ENCODE measurements around the gene GPR68. TPM values are rescaled to one million over a fixed set of nuclear protein-coding genes. Genes with fewer than 3 reads are reported as not detected.

The GPR68 gene
- total RNA-seq, 5 donors from 2014 or later (not counting 1 experiment from before 2014, with no cell fraction given), result 3.0 to 16.4 (median 10.0) TPM

DNA sequence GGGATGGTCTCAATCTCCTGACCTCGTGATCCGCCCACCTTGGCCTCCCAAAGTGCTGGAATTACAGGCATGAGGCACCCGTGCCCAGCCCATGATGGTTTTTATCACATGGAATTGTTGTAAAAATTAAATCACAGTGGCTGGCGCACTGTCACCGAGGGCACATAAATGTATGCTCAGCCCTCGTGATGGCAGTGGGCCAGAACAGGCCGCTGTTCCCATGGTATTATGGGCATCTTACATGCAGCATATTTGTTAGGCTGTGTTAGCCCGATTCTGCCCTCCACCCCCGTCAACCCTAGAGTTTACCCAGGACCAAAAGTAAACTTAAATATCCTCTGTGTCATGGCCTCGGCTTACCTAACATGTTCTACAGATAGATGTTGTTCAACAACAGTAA is 48.6 kb downstream of the GPR68 start:
- Histone ChIP-seq H3K9me3 (no peaks in the 10 kb centered on the region), H3K4me1 (ENCODE audit: control insufficient read depth in 1 of 2, extremely low read depth in 1 of 2, insufficient read depth in 2 of 2, low read length in 2 of 2) (peaks cover 5 to 18% of the 10 kb centered on the region in 2 experiments), H3K36me3 (ENCODE audit: control insufficient read depth in 2 of 2, extremely low read depth in 1 of 2, insufficient read depth in 1 of 2, low read length in 1 of 2) (peaks cover 7 to 61% of the 10 kb centered on the region in 2 donors), H3K27ac (ENCODE audit: low read length) (no peak overlapping the region), H3K4me3 (ENCODE audit: control insufficient read depth in 1 of 2, extremely low read depth in 1 of 2, low read length in 1 of 2) (no peak overlapping the region), H3K27me3 (replicated peaks in 1 of 2; ENCODE audit: control insufficient read depth in 2 of 2, extremely low read depth in 1 of 2, insufficient read depth in 2 of 2, low read length in 1 of 2) (no peaks in the 10 kb centered on the region)
- ChIA-PET POLR2A (no interaction called here), CTCF (interaction anchor here in 1 of 2 donors (0.7 kb wide), 1 partner anchor 1283 kb away, joined by 13 read pairs; no protein-coding TSS in a partner anchor)
- peaks cover 67% of the 10 kb centered on the region for H3K36me3 Mint-ChIP-seq
- H3K4me1 Mint-ChIP-seq, result peaks cover 21 to 33% (median 25%) of the 10 kb centered on the region in 3 donors
- H3K4me3 Mint-ChIP-seq, result no peak overlapping the region
- WGBS (ENCODE audit: insufficient coverage), result 98% methylated on average over 8 of the region's 10 CpGs
- DNase-seq, result no peak
- H3K27ac Mint-ChIP-seq, result no peak overlapping the region
- H3K27me3 Mint-ChIP-seq, result no peaks in the 10 kb centered on the region
- no peak for ATAC-seq (replicated peaks in 1 of 4)
- H3K9me3 Mint-ChIP-seq, result no peaks in the 10 kb centered on the region

DNA sequence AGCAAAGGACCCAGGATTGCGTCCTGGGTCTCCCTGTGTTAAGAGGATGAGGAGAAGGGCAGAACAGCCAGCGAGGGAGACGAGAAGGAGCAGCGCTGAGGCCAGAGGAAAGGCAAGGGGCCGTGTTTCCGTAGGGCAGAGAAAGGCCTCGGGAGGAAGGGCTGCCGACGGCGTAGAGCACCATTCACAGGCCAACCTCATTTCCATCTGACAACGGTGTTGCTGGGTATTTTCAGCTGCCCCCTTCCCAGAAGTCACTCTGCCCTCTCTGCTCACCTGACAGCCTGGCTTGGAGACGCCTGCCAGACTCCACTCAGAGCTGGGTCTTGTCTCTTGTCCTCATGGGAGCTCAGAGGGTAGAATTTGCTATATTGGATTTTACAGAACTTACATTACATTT is 51.4 kb downstream of the GPR68 start:
- Mint-ChIP-seq H3K4me1 (peaks cover 19 to 32% (median 20%) of the 10 kb centered on the region in 3 donors), H3K27ac (no peak overlapping the region), H3K9me3 (no peaks in the 10 kb centered on the region), H3K27me3 (no peaks in the 10 kb centered on the region), H3K4me3 (no peak overlapping the region), H3K36me3 (peaks cover 64% of the 10 kb centered on the region)
- peaks cover 5 to 18% of the 10 kb centered on the region in 2 experiments for H3K4me1 ChIP-seq (ENCODE audit: control insufficient read depth in 1 of 2, extremely low read depth in 1 of 2, insufficient read depth in 2 of 2, low read length in 2 of 2)
- WGBS (ENCODE audit: insufficient coverage), result 97% methylated on average over 11 of the region's 12 CpGs
- H3K27me3 ChIP-seq (replicated peaks in 1 of 2; ENCODE audit: control insufficient read depth in 2 of 2, extremely low read depth in 1 of 2, insufficient read depth in 2 of 2, low read length in 1 of 2), result no peaks in the 10 kb centered on the region
- ATAC-seq (replicated peaks in 1 of 4), result no peak
- DNase-seq, result no peak
- CTCF ChIA-PET, result interaction anchor here (0.9 to 1.9 kb wide), 3 partner anchors 16 to 63 kb away, joined by 3 to 10 read pairs (median 4); no protein-coding TSS in a partner anchor
- H3K9me3 ChIP-seq, result no peaks in the 10 kb centered on the region
- POLR2A ChIA-PET, result interaction anchor here in 1 of 2 donors (0.6 to 1.1 kb wide), 2 partner anchors 19 to 218 kb away, joined by 3 to 5 read pairs; no protein-coding TSS in a partner anchor
- peaks cover 20 to 62% of the 10 kb centered on the region in 2 donors for H3K36me3 ChIP-seq (ENCODE audit: control insufficient read depth in 2 of 2, extremely low read depth in 1 of 2, insufficient read depth in 1 of 2, low read length in 1 of 2)
- H3K4me3 ChIP-seq (ENCODE audit: control insufficient read depth in 1 of 2, extremely low read depth in 1 of 2, low read length in 1 of 2), result no peak overlapping the region
- H3K27ac ChIP-seq (ENCODE audit: low read length), result no peak overlapping the region

DNA sequence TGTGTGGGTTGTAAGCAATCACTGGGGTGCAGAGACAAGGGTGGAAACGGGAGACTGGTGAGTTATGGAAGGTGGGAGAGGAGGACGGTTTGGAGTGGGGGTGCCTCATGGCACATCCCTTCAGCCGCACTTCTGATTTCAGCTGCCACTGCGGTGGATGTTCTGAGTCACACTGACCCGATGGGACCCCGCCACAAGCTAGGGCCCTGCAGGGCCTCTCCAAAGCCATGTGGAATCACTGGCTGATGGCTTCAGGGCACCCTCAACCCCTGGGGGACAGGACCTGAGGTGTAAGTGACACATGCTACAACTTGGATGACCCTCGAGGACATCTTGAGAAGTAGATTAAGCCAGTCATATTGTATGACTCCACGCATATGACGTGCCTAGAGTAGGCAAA is 53.7 kb downstream of the GPR68 start:
- peaks cover 31 to 62% of the 10 kb centered on the region in 2 donors for H3K36me3 ChIP-seq (ENCODE audit: control insufficient read depth in 2 of 2, extremely low read depth in 1 of 2, insufficient read depth in 1 of 2, low read length in 1 of 2)

GRCh38 chr14:91187271-91187670 is 57.2 kb downstream of the GPR68 start:
- no peaks in the 10 kb centered on the region for H3K9me3 ChIP-seq
- H3K27ac ChIP-seq (ENCODE audit: low read length), result no peak overlapping the region
- Mint-ChIP-seq H3K27me3 (no peaks in the 10 kb centered on the region), H3K4me3 (no peak overlapping the region), H3K27ac (no peak overlapping the region), H3K9me3 (no peaks in the 10 kb centered on the region), H3K4me1 (peaks cover 0 to 10% (median 0%) of the 10 kb centered on the region in 3 donors), H3K36me3 (peaks cover 66% of the 10 kb centered on the region)
- no peak overlapping the region for H3K4me3 ChIP-seq (ENCODE audit: control insufficient read depth in 1 of 2, extremely low read depth in 1 of 2, low read length in 1 of 2)
- POLR2A ChIA-PET, result no interaction called here
- ATAC-seq (replicated peaks in 1 of 4), result no peak
- H3K27me3 ChIP-seq (replicated peaks in 1 of 2; ENCODE audit: control insufficient read depth in 2 of 2, extremely low read depth in 1 of 2, insufficient read depth in 2 of 2, low read length in 1 of 2), result no peaks in the 10 kb centered on the region
- CTCF ChIA-PET, result no interaction called here
- peaks cover 29 to 80% of the 10 kb centered on the region in 2 donors for H3K36me3 ChIP-seq (ENCODE audit: control insufficient read depth in 2 of 2, extremely low read depth in 1 of 2, insufficient read depth in 1 of 2, low read length in 1 of 2)
- H3K4me1 ChIP-seq (ENCODE audit: control insufficient read depth in 1 of 2, extremely low read depth in 1 of 2, insufficient read depth in 2 of 2, low read length in 2 of 2), result no peaks in the 10 kb centered on the region
- no peak for DNase-seq
- WGBS (ENCODE audit: insufficient coverage), result 97% methylated on average over 13 of the region's 13 CpGs

More for the DNA sequence above, 53.7 kb downstream of the GPR68 start:
- H3K27ac Mint-ChIP-seq, result no peak overlapping the region
- no peaks in the 10 kb centered on the region for H3K27me3 Mint-ChIP-seq
- 95% methylated on average over 8 of the region's 9 CpGs for WGBS (ENCODE audit: insufficient coverage)
- H3K4me3 Mint-ChIP-seq, result no peak overlapping the region
- no peaks in the 10 kb centered on the region for H3K9me3 Mint-ChIP-seq
- H3K36me3 Mint-ChIP-seq, result peaks cover 61% of the 10 kb centered on the region
- CTCF ChIA-PET, result no interaction called here
- H3K4me1 ChIP-seq (ENCODE audit: control insufficient read depth in 1 of 2, extremely low read depth in 1 of 2, insufficient read depth in 2 of 2, low read length in 2 of 2), result peaks cover 5 to 18% of the 10 kb centered on the region in 2 experiments
- no peaks in the 10 kb centered on the region for H3K9me3 ChIP-seq
- H3K4me3 ChIP-seq (ENCODE audit: control insufficient read depth in 1 of 2, extremely low read depth in 1 of 2, low read length in 1 of 2), result no peak overlapping the region
- ATAC-seq (replicated peaks in 1 of 4), result no peak
- H3K4me1 Mint-ChIP-seq, result peaks cover 19 to 30% (median 20%) of the 10 kb centered on the region in 3 donors
- no peak for DNase-seq
- no peak overlapping the region for H3K27ac ChIP-seq (ENCODE audit: low read length)
- H3K27me3 ChIP-seq (replicated peaks in 1 of 2; ENCODE audit: control insufficient read depth in 2 of 2, extremely low read depth in 1 of 2, insufficient read depth in 2 of 2, low read length in 1 of 2), result no peaks in the 10 kb centered on the region
- POLR2A ChIA-PET, result no interaction called here

DNA sequence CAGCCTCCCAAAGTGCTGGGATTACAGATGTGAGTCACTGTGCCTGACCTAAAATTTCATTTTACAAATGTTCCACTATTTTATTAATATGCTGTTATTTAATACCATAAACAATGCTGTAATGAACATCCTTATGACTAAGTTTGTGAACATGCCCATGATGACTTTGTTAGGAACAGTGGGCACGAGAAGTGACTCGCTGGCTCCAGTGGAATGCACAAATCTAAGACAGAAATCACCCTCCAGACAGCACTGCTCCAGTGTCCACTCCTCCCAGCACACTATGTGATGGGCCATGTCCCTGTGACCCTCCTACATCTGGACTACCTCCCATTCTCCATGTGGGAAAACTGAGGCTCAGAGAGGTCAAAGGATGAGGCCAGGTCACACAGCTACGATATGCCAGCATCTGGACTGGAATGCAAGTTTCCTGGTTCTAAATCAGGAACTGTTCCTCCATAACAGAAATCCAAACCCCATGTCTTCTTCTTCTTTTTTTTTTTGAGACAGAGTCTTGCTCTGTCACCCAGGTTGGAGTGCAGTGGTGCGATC is 57.9 kb downstream of the GPR68 start:
- ChIA-PET POLR2A (interaction anchor here (0.6 kb wide), 2 partner anchors 7 to 122 kb away, joined by 3 to 6 read pairs; no protein-coding TSS in a partner anchor), CTCF (no interaction called here)
- Histone ChIP-seq H3K4me1 (ENCODE audit: control insufficient read depth in 1 of 2, extremely low read depth in 1 of 2, insufficient read depth in 2 of 2, low read length in 2 of 2) (no peaks in the 10 kb centered on the region), H3K27me3 (replicated peaks in 1 of 2; ENCODE audit: control insufficient read depth in 2 of 2, extremely low read depth in 1 of 2, insufficient read depth in 2 of 2, low read length in 1 of 2) (no peaks in the 10 kb centered on the region), H3K27ac (ENCODE audit: low read length) (no peak overlapping the region), H3K9me3 (no peaks in the 10 kb centered on the region), H3K4me3 (ENCODE audit: control insufficient read depth in 1 of 2, extremely low read depth in 1 of 2, low read length in 1 of 2) (no peak overlapping the region), H3K36me3 (ENCODE audit: control insufficient read depth in 2 of 2, extremely low read depth in 1 of 2, insufficient read depth in 1 of 2, low read length in 1 of 2) (peaks cover 29 to 77% of the 10 kb centered on the region in 2 donors)
- H3K4me3 Mint-ChIP-seq, result no peak overlapping the region
- H3K4me1 Mint-ChIP-seq, result peaks cover 0 to 8% (median 0%) of the 10 kb centered on the region in 3 donors
- WGBS (ENCODE audit: insufficient coverage), result no CpG with 5 or more reads among the region's 4 CpGs
- no peak overlapping the region for H3K27ac Mint-ChIP-seq
- H3K36me3 Mint-ChIP-seq, result peaks cover 59% of the 10 kb centered on the region
- H3K9me3 Mint-ChIP-seq, result no peaks in the 10 kb centered on the region
- ATAC-seq (replicated peaks in 1 of 4) (no peak), DNase-seq (no peak)
- H3K27me3 Mint-ChIP-seq, result no peaks in the 10 kb centered on the region

- Histone ChIP-seq H3K4me1 (ENCODE audit: control insufficient read depth in 1 of 2, extremely low read depth in 1 of 2, insufficient read depth in 2 of 2, low read length in 2 of 2) (no peaks in the 10 kb centered on the region), H3K27me3 (replicated peaks in 1 of 2; ENCODE audit: control insufficient read depth in 2 of 2, extremely low read depth in 1 of 2, insufficient read depth in 2 of 2, low read length in 1 of 2) (no peaks in the 10 kb centered on the region), H3K9me3 (no peaks in the 10 kb centered on the region), H3K36me3 (ENCODE audit: control insufficient read depth in 2 of 2, extremely low read depth in 1 of 2, insufficient read depth in 1 of 2, low read length in 1 of 2) (peaks cover 31 to 75% of the 10 kb centered on the region in 2 donors), H3K4me3 (ENCODE audit: control insufficient read depth in 1 of 2, extremely low read depth in 1 of 2, low read length in 1 of 2) (no peak overlapping the region), H3K27ac (ENCODE audit: low read length) (no peak overlapping the region)
- ChIA-PET CTCF (interaction anchor here (0.6 to 1.1 kb wide), 3 partner anchors 12 to 1131 kb away, joined by 3 to 4 read pairs (median 4); no protein-coding TSS in a partner anchor), POLR2A (interaction anchor here (0.5 to 0.6 kb wide), 3 partner anchors 101 to 382 kb away, joined by 3 to 4 read pairs (median 3); no protein-coding TSS in a partner anchor)
- no peaks in the 10 kb centered on the region for H3K27me3 Mint-ChIP-seq
- no peaks in the 10 kb centered on the region for H3K9me3 Mint-ChIP-seq
- DNase-seq (no peak), ATAC-seq (replicated peaks in 1 of 4) (no peak)
- H3K4me1 Mint-ChIP-seq, result peaks cover 0 to 8% (median 0%) of the 10 kb centered on the region in 3 donors
- H3K36me3 Mint-ChIP-seq, result peaks cover 59% of the 10 kb centered on the region
- H3K27ac Mint-ChIP-seq, result no peak overlapping the region
- no CpG with 5 or more reads among the region's 1 CpG for WGBS (ENCODE audit: insufficient coverage)
- H3K4me3 Mint-ChIP-seq, result no peak overlapping the region
Observed at GRCh38 chr14:91185721-91186120, 58.8 kb downstream of the GPR68 start.

Measured in T-cell (primary cell).